Left lung (tissue), 10 donors: ENCODE data around the gene ASTN1. TPM values are rescaled to one million over a fixed set of nuclear protein-coding genes. Genes with fewer than 3 reads are reported as not detected.

Experiments used
- ATAC-seq: fragments of 200-7000 bp; cut with Tn5 transposase; one replicate; pipeline ENCODE4 v1.9.1; 2020; ENCODE audit warnings: moderate library complexity
- DNase-seq, 4 donors: peaks; one replicate each; pipeline ENCODE4 v3.0.0-alpha.2; 2013 to 2020
- H3K27ac ChIP-seq, 2 donors: fragments of 200-600 bp; sonication (generic) in 1 of 2; one replicate each; pipeline versions ENCODE4 v1.5.0 to v1.8.0; 2020 to 2021
- H3K27me3 ChIP-seq, 2 donors: fragments of 200-600 bp; sonication (generic) in 1 of 2; one replicate each; pipeline versions ENCODE4 v1.5.0 to v1.8.0; 2020 to 2021
- H3K36me3 ChIP-seq, 2 donors: fragments of 200-600 bp; sonication (generic) in 1 of 2; one replicate each; pipeline versions ENCODE4 v1.5.0 to v1.8.0; 2020 to 2021
- H3K4me1 ChIP-seq, 2 donors: fragments of 200-600 bp; one replicate each; pipeline ENCODE4 v1.8.0; 2021
- H3K4me3 ChIP-seq, 2 donors: fragments of 200-600 bp; sonication (generic) in 1 of 2; one replicate each; pipeline versions ENCODE4 v1.5.0 to v1.8.0; 2020 to 2021; ENCODE audit warnings: mild to moderate bottlenecking in 1 of 2
- H3K9me3 ChIP-seq, 2 donors: fragments of 200-600 bp; sonication (generic) in 1 of 2; one replicate each; pipeline versions ENCODE4 v1.5.0 to v1.8.0; 2020 to 2021
- intact Hi-C, 2 donors: fragments of 100-400 bp; cut with DNase I; formaldehyde crosslinking; loops; one replicate each; pipeline versions ENCODE4 v1.11.2 to v1.14.2; 2022
- polyA plus RNA-seq, 6 donors: library from polyadenylated mRNA; unstranded; fragments of 120-200 nt; gene quantifications; one replicate each; pipeline ENCODE4 v1.2.1, GENCODE V29; 2013; ENCODE audit not compliant: insufficient read length in 6 of 6
- total RNA-seq, 2 donors: library from RNA; stranded (reverse); fragmentation: NEBNext Ultra II Directional; extraction: Animal tissue kit (Norgen Biotek cat#: 25700); gene quantifications; one replicate each; pipeline ENCODE4 v1.2.1, GENCODE V29; 2021
- TF ChIP-seq, protein P1 (sequence below), 2 donors: fragments of 200-600 bp; sonication (generic) in 1 of 2; IDR thresholded peaks; one replicate each; pipeline versions ENCODE4 v1.5.0 to v1.8.0; 2021; ENCODE audit warnings: antibody characterized with exemption in 2 of 2
- donor health status: DM: no; HTN: yes; CAD: no.
- donor health status: DM: no; HTN: no; CAD: no.

The ASTN1 gene
- total and polyA plus RNA-seq, 8 donors, result 0.10 to 3.1 (median 2.2) TPM

DNA sequence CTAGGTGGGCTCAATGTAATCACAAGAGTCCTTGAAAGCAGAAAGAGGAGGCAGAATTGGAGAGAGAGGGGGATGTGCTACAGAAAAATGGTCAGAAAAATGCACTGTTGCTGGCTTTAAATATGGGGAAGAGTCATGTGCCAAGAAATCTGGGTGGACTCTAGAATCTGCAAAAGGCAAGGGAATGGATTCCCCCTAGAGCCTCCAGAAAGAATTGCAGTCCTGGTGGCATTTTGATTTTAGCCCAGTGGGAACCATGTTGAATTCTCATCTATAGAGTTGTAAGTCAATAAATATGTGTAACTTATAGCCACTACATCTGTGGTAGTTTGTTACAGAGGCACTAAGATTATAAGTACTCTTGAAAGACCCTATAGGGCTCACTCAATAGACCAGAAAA is 210.3 kb downstream of the ASTN1 start:
- no peaks in the 10 kb centered on the region for H3K9me3 ChIP-seq
- no peak overlapping the region for H3K27ac ChIP-seq
- intact Hi-C loops, result no loop called here
- no peaks in the 10 kb centered on the region for H3K36me3 ChIP-seq
- no peaks in the 10 kb centered on the region for H3K4me1 ChIP-seq
- TF ChIP-seq, protein P1, sequence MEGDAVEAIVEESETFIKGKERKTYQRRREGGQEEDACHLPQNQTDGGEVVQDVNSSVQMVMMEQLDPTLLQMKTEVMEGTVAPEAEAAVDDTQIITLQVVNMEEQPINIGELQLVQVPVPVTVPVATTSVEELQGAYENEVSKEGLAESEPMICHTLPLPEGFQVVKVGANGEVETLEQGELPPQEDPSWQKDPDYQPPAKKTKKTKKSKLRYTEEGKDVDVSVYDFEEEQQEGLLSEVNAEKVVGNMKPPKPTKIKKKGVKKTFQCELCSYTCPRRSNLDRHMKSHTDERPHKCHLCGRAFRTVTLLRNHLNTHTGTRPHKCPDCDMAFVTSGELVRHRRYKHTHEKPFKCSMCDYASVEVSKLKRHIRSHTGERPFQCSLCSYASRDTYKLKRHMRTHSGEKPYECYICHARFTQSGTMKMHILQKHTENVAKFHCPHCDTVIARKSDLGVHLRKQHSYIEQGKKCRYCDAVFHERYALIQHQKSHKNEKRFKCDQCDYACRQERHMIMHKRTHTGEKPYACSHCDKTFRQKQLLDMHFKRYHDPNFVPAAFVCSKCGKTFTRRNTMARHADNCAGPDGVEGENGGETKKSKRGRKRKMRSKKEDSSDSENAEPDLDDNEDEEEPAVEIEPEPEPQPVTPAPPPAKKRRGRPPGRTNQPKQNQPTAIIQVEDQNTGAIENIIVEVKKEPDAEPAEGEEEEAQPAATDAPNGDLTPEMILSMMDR (IDR thresholded peaks at IDR 0.05), result no peak
- H3K27me3 ChIP-seq, result no peaks in the 10 kb centered on the region
- ATAC-seq, result no peak
- no peak for DNase-seq
- no peak overlapping the region for H3K4me3 ChIP-seq

DNA sequence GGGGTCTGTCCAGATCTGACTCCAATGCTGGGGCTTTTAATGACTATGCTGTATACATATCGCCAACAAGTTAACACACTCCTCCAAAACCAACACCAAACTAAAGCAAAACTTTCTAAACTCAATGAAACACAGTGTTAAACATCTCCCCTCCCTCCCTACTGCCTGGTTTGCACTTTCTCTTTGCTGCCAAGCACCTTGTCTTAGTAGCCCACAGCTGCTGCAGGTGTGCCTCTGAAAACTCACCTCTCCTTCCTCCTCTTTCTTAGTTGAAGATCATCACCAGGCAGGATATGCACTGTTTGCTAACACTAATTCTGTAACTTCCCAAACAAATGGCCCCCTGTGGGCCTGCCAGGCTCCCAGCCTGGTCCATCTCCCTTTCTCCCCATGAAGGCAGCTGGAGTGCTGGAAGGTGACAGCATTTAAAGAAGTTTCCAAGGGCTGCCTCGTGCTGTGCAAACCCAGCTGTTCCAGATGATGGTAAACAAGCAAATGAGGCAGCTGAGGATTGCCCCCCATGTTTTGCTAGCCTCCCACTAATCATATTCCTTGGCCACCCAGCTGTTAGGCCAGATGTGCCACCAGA is 213.7 kb downstream of the ASTN1 start:
- intact Hi-C loops, result no loop called here
- TF ChIP-seq, protein P1 (IDR thresholded peaks at IDR 0.05), result no peak

DNA sequence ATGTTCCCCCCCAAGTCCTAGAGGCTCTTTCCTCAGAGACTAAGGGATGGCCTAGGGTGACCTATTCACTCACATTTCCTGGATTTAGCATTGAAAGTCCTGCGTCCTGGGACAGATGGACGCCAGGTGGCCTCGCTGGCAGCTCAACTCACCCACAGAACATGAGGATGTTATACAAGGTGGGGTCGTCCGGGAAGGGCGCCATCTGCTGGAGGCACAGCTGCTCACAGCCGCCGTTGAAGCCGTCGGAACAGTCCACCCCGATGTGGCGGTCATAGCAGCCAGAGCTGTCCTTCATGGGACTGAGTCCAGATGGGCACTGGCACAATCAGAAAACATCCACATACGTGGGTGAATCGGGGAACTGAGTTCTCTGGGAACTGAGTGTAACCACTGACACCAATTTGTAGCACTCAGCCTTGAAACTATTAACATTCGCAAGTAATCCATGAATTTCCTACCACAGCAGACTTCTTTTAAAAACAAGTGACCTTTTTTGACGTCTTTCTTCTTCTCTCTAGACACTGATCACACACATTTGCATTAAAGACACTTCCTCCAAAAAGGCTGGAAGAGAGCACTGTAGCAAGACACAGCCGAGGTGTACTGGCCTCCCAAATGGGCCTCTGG is 215.4 kb downstream of the ASTN1 start:
- H3K4me1 ChIP-seq, result no peaks in the 10 kb centered on the region
- ATAC-seq (peak; percentile 91), DNase-seq (peak in 3 of 4 donors; percentile 40 to 84 (median 43))
- no peaks in the 10 kb centered on the region for H3K36me3 ChIP-seq
- no peaks in the 10 kb centered on the region for H3K9me3 ChIP-seq
- intact Hi-C loops, result no loop called here
- no peak overlapping the region for H3K4me3 ChIP-seq
- no peak overlapping the region for H3K27ac ChIP-seq
- TF ChIP-seq, protein P1 (IDR thresholded peaks at IDR 0.05), result peak; percentile 39 to 53
- H3K27me3 ChIP-seq, result no peaks in the 10 kb centered on the region

More for the DNA sequence above, 213.7 kb downstream of the ASTN1 start:
- H3K27me3 ChIP-seq, result no peaks in the 10 kb centered on the region
- H3K9me3 ChIP-seq, result no peaks in the 10 kb centered on the region
- DNase-seq, result no peak
- no peak overlapping the region for H3K27ac ChIP-seq
- no peak overlapping the region for H3K4me3 ChIP-seq
- no peaks in the 10 kb centered on the region for H3K4me1 ChIP-seq
- ATAC-seq, result no peak
- no peaks in the 10 kb centered on the region for H3K36me3 ChIP-seq

DNA sequence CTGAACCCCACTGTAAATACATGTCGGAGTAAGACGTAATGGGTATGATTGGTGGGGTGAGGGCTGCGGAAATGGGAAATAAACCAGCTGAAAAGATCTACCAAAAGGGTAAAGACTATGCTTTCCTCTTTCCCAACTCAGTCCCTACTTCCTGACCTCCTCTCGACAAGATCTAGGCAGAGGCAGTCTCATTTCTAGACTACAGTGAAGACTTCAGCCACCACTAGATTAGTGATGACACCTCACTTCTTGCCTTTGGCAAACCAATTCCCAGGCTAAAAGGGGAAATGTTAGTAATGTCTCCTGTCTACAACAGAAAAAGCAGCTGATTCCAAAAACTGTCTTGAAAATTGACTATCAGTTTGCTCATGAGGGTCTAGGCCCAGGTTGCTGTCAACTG is 219.9 kb downstream of the ASTN1 start:
- no peaks in the 10 kb centered on the region for H3K27me3 ChIP-seq
- TF ChIP-seq, protein P1 (IDR thresholded peaks at IDR 0.05), result no peak

DNA sequence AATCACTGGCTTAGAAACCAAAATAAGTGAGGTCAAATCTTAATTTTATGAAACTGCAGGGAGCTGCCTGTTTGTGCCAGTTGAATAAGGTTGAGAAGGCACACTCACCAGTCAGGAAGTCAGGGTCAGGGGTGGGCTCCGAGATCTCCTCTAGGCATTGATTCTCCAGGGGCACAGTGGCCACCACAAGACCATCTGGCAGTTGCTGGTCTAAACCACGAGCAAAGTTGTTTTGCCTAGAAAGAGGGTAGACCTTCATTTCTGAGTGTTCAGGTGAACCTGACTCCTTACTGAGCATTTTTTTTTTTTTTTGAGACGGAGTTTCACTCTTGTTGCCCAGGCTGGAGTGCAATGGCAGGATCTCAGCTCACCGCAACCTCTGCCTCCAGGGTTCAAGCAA is 220.7 kb downstream of the ASTN1 start:
- Histone ChIP-seq H3K9me3 (no peaks in the 10 kb centered on the region), H3K36me3 (no peaks in the 10 kb centered on the region), H3K4me3 (no peak overlapping the region), H3K27ac (no peak overlapping the region), H3K27me3 (no peaks in the 10 kb centered on the region), H3K4me1 (no peaks in the 10 kb centered on the region)
- intact Hi-C loops, result no loop called here
- TF ChIP-seq, protein P1 (IDR thresholded peaks at IDR 0.05), result no peak
- DNase-seq, result no peak
- ATAC-seq, result no peak

More for the DNA sequence above, 219.9 kb downstream of the ASTN1 start:
- ATAC-seq (no peak), DNase-seq (no peak)
- no peak overlapping the region for H3K27ac ChIP-seq
- no peaks in the 10 kb centered on the region for H3K9me3 ChIP-seq
- no peaks in the 10 kb centered on the region for H3K4me1 ChIP-seq
- no peaks in the 10 kb centered on the region for H3K36me3 ChIP-seq
- no peak overlapping the region for H3K4me3 ChIP-seq
- intact Hi-C loops, result no loop called here
